ENCODE measurements around the gene KIAA1958.
A peak's percentile ranks its signal among the peaks of the same experiment; 100 is the strongest.

The KIAA1958 gene

GRCh38 chr9:112527959-112528358 is 41.3 kb downstream of the KIAA1958 start:
- no peak for DNase-seq (ENCODE audit: low read depth in 2 of 3, low spot score in 1 of 3)

DNA sequence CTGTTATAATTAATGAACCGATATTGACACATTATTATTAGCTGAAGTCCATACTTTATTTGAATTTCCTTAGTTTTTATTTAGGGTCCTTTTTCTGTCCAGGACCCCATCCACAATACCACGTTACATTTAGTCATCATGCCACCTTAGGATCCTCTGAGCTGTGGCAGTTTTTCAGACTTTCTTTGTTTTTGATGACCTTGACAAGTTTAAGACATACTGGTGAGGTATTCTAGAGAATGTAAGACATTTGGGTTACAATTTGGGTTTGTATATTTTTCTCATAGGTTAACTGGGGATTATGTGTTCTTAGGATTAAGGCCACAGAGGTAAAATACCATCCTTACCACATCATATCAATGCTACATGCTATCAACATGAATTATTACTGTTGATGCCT is 42.7 kb downstream of the KIAA1958 start:
- DNase-seq (ENCODE audit: low read depth in 2 of 3, low spot score in 1 of 3) = no peak

- DNase-seq (ENCODE audit: low read depth in 2 of 3, low spot score in 1 of 3) = no peak
Observed at GRCh38 chr9:112530751-112531205, 44.2 kb downstream of the KIAA1958 start.

DNA sequence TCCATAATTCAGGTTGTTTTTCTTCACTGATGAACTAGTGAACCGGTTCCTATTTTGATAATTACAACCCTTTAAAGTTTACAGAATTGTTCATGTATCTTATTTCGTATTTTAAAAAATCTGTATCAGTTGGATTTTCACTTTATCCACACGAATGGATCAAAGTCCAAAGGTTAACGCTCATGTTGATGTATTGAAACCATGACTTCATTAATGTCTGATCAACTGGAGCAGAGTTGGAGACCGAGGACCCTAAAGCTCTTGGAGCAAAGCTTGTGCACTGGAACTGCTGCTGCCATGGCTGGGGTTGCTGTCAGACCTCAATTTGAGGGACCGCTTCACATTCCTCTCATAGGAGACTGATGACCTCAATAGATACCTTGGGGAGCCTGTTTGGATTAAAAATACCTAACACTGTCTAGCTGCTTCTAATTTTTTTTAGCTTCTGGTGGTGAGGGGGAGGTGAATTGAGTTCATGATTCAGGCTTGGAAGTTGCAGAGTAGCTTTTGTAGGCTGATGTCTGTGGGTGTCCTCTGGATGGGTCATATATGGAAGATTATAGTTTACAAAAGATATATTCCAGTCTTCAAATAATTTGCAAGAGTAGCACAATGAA is 45.1 kb downstream of the KIAA1958 start:
- DNase-seq (ENCODE audit: low read depth in 2 of 3, low spot score in 1 of 3) = no peak

- no peak for DNase-seq (ENCODE audit: low read depth in 2 of 3, low spot score in 1 of 3)
Observed at GRCh38 chr9:112532427-112532826, 45.8 kb downstream of the KIAA1958 start.

DNA sequence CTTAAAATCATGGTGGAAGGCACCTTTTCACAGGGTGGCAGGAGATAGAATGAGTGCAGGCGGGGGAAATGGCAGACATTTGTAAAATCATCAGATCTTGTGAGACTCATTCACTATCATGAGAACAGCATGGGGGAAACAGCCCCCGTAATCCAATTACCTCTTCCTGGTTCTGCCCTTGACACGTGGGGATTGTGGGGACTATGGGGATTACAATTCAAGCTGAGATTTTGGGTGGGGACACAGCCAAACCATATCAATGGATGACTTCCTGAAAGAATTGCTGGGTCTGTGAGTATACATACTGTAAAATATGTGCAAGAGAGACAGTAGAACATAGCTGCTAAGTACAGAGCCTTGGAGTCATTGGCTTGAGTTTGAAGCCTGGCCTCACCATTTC is 47.0 kb downstream of the KIAA1958 start:
- DNase-seq (ENCODE audit: low read depth in 2 of 3, low spot score in 1 of 3) = no peak

DNA sequence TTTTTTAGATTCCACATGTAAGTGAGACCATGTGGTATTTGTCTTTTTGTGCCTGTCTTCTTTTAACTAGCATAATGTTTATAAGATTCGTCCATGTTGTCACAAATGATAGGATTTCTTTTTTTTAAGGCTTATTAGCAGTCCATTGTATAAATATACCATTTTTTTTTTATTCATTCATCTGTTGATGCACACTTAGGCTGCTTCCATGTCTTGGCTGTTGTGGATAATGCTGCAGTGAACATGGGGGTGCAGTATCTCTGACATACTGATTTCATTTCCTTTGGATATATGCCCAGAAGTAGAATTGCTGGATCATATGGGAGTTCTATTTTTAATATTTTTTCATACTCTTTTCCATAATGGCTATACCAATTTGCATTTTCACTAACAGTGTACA is 48.7 kb downstream of the KIAA1958 start:
- no peak for DNase-seq (ENCODE audit: low read depth in 2 of 3, low spot score in 1 of 3)

GRCh38 chr9:112535811-112536210 is 49.2 kb downstream of the KIAA1958 start:
- DNase-seq (ENCODE audit: low read depth in 2 of 3, low spot score in 1 of 3) = no peak

DNA sequence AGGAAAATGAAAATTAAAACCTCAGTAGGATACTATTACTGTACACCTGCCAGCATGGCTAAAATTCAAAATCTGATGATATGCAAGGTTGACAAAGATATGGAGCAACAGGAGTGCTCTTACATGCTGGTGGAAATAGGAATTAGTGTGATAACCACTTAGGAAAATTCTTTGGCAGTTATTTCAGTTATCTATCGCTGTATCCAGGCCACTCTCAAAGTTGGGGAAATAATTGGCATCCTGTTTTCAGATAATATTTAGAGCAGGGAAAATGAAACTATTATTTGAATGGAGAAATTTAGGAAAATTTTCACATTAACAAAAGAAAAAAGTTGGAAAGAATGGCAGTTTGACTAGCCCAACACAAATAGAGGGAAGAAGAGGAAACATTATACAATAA is 50.9 kb downstream of the KIAA1958 start:
- no peak for DNase-seq (ENCODE audit: low read depth in 2 of 3, low spot score in 1 of 3)

GRCh38 chr9:112540800-112541199 is 54.2 kb downstream of the KIAA1958 start:
- no peak for DNase-seq (ENCODE audit: low read depth in 2 of 3, low spot score in 1 of 3)

GRCh38 chr9:112541685-112542084 is 55.1 kb downstream of the KIAA1958 start:
- DNase-seq (ENCODE audit: low read depth in 2 of 3, low spot score in 1 of 3) = no peak

DNA sequence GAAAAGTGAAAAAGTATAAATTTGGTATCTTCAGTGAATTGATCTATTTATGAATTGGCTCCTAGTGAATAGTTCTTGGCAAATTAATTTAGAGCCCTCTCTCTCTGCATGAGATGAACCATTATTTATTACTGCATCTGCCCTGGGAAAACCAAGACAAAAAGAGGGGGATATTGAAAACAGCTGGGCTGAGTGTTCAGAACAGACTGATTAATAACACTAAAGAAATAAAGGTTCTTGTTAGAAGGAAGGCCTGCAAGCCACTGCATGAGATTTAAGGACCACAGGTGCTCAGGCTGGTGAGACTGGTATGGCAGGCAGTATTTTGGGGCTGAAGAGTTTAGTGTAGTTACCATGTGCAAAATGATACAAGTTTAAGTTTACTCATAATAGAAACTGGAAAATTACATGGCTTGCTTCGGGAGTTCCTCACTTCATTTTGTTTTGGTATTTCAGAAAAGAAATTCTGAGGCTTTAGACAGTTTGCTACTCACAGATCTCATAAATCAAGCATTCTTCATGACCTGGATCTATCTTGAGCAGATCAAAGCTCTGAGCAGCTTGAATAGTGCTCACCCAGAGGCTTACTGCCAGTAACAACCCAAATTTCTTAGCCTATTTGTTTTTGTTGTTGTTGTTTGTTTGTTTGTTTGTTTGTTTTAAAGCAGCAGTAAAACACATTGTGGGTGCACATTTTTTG is 56.1 kb downstream of the KIAA1958 start:
- no peak for DNase-seq (ENCODE audit: low read depth in 2 of 3, low spot score in 1 of 3)

GRCh38 chr9:112544477-112544876 is 57.9 kb downstream of the KIAA1958 start:
- no peak for DNase-seq (ENCODE audit: low read depth in 2 of 3, low spot score in 1 of 3)

DNA sequence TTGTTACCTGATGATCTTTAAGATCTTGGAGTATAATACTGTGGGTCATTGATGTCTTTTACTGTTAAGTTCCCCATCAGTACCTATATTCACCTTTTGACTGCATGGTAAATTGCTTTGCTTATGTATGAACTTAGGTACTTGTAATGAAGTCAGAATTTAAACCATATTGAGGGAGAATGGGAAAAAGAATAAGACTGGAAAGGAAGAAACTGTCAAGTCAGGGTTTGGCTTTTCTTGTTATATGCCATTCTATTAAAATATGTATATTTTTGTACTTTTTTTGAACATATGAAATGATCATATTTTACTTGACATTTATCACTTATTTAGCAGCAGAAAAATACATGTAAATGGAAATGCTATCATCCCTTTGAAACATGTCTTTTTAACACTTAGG is 58.6 kb downstream of the KIAA1958 start:
- DNase-seq (ENCODE audit: low read depth in 2 of 3, low spot score in 1 of 3) = no peak

DNA sequence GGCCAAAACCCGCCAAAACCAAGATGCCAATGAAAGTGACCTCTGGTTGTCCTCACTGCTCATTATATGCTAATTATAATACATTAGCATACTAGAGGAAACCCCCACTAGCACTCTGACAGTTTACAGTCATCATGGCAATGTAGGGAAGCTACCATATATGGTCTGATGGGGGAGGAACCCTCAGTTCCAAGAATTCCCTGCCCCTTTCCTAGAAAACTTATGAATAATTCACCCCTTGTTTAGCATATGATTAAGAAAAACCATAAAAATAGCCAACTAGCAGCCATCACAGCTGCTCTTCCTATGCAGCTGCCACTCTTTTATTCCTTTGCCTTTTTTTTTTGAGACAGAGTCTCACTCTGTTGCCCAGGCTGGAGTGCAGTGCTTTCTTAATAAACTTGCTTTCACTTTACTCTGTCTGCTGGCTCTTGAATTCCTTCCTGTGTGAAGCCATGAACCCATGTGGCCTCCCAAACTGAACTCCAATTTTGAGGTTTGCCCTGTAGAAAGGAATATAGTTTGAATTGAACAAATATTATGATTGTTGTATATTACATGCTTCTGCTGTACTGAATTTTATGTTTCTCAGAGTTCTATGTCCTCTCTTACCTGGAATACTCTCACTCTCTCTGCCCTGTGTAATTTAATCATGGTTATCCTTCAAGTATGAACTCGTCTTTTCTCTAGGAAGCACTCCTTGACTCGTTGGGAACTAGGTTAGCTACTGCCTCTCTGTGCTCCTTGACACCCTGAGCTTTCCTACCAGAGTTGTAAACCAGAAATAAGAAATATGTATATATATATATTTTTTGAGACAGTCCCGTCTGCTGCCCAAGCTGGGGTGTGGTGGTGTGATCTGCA is 59.8 kb downstream of the KIAA1958 start:
- DNase-seq (ENCODE audit: low read depth in 2 of 3, low spot score in 1 of 3) = peak in 1 of 3 donors; percentile 5

DNA sequence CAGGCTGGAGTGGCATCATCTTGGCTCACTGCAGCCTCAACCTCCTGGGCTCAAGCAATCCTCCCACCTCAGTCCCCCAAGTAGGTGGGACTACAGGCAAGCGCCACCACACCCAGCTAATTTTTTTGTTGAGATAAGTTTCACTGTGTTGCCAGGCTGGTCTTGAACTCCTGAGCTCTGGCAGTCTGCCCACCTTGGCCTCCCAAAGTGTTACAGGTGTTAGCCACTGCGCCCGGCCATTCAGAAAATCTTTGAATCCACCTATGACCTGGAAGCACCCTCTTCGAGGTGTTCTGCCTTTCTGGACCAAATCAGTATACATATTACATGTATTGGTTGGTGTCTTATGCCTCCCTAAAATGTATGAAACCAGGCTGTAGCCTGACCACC is 61.4 kb downstream of the KIAA1958 start:
- DNase-seq (ENCODE audit: low read depth in 2 of 3, low spot score in 1 of 3) = no peak

DNA sequence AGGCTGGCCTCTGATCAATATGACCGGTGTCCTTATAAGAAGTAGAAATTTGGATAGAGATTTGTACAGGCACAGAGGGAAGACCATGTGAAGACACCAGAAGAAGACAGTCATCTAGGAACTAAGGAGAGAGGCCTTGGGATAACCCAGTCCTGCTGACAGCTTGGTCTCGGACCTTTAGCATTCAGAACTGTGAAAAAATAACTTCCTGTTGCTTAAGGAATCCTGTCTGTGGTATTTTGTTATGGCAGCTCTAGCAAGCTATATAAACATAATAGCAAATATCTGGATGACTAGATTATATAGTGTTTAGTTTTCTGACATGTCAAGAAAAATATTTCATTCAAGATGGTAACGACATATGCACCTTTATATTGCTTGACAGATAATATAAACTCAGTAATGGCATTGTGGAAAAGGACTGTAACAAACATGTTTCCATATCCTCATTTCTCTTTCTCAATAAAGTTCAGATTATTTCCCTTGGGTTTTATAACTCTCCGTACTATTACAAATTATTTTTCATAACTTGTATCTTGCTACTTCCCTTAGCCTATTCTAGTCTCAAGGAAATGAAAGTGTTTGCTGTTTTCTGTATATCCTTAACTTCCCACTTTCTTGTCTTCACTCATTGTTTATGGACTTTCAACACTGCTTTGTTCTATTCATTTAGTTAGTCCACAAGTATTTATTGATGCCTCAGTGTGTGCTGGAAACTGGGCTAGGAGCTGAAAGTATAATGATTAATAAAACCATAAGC is 62.4 kb downstream of the KIAA1958 start:
- no peak for DNase-seq (ENCODE audit: low read depth in 2 of 3, low spot score in 1 of 3)

- no peak for DNase-seq (ENCODE audit: low read depth in 2 of 3, low spot score in 1 of 3)
Observed at GRCh38 chr9:112550531-112550930, 63.9 kb downstream of the KIAA1958 start.

GRCh38 chr9:112551641-112552040 is 65.0 kb downstream of the KIAA1958 start:
- DNase-seq (ENCODE audit: low read depth in 2 of 3, low spot score in 1 of 3) = no peak

DNA sequence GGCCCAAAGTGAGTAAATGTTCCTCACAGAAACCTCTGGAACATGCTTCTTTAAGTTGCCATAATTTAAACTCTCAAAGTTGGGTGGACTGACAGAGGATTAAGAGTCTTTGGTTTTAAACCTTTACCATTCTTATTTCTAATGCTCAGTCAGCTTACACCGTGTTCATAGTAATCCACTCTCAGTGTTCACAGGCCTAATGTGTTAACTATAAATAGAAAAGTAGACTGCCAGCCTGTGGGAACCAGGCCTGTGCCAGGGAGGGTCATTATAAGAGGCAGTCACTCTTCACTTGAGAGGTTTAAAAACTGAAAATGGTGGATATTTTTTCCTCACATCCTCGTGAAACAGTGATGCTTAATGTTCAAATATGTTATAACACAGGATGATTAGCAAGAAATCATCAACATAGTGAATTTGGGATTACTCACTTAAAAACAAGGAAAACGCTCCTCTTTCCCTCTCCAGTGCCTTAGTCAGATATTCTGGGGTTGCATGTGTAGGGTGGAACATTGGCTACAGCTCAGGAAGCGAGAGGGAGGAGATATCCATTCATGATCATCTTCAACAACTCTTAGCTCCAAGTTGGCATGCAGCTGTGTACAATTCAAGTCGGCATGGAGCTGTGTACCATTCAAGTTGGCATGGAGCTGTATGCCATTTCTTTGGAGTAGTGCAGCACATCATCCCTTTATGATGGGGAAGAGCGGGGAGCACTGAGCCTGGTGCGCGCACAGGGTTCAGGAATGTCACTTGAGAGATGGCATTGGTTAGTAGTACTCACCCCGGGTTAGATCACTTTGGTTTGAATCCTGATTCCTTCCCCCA is 65.8 kb downstream of the KIAA1958 start:
- DNase-seq (ENCODE audit: low read depth in 2 of 3, low spot score in 1 of 3) = no peak

All from stimulated activated CD4-positive, alpha-beta T cell treated with anti-CD3 and anti-CD28 coated beads, Interleukin-12 subunit alpha, Interleukin-12 subunit beta, amount 100 ng/mL, for 48 hours (primary cell).